Activated effector memory CD4-positive, alpha-beta T cell treated with Interleukin-2 at 50 U/mL for 16 hours (primary cell): ENCODE measurements around the gene ASB18.
"Not testable (repeated sequence)": the region's sequence is repeated elsewhere in the genome, so short reads cannot be mapped to it uniquely, and the experiment has no call there.

Experiments
- DNase-seq: peaks from one replicate; pipeline ENCODE4 v3.0.0-alpha.2; 2020

The ASB18 gene, protein sequence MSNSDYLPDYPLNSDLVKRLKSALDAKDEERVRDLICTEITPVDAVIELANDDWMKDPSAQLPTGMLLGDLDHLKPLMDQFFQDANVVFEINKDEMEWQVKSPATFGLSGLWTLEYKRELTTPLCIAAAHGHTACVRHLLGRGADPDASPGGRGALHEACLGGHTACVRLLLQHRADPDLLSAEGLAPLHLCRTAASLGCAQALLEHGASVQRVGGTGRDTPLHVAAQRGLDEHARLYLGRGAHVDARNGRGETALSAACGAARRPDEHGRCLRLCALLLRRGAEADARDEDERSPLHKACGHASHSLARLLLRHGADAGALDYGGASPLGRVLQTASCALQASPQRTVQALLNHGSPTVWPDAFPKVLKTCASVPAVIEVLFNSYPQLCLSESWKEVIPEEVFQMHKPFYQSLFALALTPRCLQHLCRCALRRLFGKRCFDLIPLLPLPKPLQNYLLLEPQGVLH

DNA sequence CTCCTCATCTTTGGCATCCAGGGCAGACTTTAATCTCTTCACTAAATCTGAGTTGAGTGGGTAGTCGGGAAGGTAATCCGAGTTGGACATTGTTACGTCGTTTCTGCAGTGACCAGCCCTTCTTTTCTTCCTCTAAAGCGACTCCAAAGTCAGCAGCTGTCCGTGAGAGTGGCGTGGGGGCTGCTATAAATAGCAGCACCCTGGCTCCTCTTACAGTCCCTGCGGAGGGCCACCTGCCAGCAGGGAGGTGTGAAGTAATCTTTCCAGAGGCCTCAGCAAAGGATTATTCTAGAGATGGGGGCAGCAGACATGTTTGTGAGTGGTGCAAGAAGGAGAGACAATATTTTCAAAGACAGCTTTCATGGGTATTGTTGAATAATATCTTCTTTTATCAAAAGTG lies at the start of gene ASB18:
Gene ASB18, minus strand, starts transcription at position 151 of the 400 bp plus-strand sequence. Its CDS starts 61 bp downstream, at position 90.
- DNase-seq = no peak

- no peak for DNase-seq
These were observed 47.1 kb upstream of the ASB18 start for GRCh38 chr2:236311286-236311685.

GRCh38 chr2:236309669-236310029 lies 45.4 kb upstream of the ASB18 start:
- DNase-seq = no peak

- no peak for DNase-seq
These were observed 44.9 kb upstream of the ASB18 start for GRCh38 chr2:236308855-236309668.

DNA sequence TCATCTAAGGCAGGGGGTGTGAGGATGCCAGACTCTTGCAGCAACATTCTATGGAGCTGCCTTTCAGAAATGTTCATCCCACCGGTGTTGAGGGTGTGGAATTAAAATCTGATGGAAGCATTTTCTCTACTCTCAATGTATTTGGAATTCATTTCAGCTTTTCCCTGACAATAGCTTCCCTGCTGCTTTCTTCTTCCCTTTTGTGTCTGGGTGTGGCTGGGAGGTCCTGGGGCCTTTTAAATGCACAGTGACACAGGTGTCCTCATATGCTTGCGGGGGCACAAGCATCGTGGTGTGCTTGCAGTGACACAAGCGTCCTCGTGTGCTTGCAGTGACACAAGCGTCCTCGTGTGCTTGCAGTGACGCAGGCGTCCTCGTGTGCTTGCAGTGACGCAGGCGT lies 43.4 kb upstream of the ASB18 start:
- DNase-seq = no peak

DNA sequence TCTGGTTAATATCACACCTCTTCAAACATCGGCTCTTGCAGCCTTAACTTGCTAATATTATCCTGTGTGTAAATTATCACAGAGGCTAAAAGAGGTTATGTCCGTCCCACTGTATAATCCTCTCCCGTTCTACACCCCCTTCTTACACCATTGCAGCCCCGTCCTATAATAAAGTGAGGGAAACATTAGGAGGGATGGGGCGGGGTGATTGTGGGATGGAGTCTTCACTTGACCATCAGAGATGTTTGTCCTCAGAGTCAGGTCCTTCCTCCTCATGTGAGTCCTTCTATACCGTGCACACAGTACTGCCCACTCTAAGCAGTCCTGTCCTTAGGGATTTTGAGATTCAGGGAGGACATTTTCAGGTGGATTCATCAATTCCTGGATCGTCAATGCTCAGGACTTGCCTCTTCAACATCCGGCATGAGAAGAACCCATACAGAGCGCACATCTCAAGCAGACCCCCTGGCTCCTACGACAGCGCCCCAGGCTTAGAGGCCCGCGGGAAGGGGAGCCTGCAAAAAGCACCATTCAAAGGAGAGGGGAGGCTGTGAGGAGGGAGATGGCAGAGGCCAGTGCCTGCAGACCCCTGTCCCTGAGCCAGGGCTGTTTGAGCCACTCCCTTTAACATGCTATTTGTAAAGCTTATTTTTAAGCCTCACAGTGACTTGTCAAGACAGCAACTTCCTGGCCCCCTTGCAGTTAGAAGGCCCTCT lies 42.8 kb upstream of the ASB18 start:
- no peak for DNase-seq

DNA sequence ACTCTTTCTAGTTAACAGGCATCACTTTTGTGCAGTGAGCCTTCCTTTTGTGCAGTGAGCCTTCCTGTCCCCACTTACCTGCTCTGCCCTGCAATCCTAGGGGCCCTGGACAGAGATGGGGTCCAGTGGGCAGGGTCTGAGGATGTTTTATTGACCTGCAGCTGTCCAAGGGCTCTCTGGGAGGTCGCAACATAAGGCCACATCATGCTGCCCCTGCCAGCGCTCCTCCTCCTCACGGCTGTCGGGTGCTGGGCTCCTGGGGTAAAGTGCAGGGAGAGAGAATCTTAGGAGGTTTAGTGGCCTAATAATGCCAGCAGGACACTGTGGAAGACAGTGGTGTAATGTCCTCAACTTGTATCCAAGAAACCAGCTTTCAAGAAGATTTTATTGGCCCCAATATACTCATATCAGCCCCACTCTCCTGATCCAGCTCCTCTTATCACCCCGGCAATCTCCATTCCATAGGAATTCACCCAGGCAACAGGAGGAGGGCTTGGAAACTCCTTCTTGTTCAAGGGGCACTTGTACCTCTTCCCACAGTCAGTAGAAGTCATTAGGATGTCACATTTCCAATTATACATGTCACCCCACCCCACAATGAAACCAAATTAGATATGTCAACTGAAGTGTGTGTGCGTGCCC lies 41.9 kb upstream of the ASB18 start:
- no peak for DNase-seq

GRCh38 chr2:236305531-236305930 lies 41.3 kb upstream of the ASB18 start:
- DNase-seq = no peak

GRCh38 chr2:236303935-236304334 lies 39.7 kb upstream of the ASB18 start:
- DNase-seq = no peak

GRCh38 chr2:236302555-236302954 lies 38.3 kb upstream of the ASB18 start:
- DNase-seq = no peak

- DNase-seq = no peak
These were observed 34.8 kb upstream of the ASB18 start for GRCh38 chr2:236298924-236299475.

- no peak for DNase-seq
These were observed 31.3 kb upstream of the ASB18 start for GRCh38 chr2:236295481-236295880.

GRCh38 chr2:236294647-236295046 lies 30.4 kb upstream of the ASB18 start:
- no peak for DNase-seq

- no peak for DNase-seq
These were observed 29.1 kb upstream of the ASB18 start for GRCh38 chr2:236293241-236293810.

- DNase-seq = no peak
These were observed 27.7 kb upstream of the ASB18 start for GRCh38 chr2:236291911-236292310.

GRCh38 chr2:236291476-236291875 lies 27.3 kb upstream of the ASB18 start:
- DNase-seq = no peak

DNA sequence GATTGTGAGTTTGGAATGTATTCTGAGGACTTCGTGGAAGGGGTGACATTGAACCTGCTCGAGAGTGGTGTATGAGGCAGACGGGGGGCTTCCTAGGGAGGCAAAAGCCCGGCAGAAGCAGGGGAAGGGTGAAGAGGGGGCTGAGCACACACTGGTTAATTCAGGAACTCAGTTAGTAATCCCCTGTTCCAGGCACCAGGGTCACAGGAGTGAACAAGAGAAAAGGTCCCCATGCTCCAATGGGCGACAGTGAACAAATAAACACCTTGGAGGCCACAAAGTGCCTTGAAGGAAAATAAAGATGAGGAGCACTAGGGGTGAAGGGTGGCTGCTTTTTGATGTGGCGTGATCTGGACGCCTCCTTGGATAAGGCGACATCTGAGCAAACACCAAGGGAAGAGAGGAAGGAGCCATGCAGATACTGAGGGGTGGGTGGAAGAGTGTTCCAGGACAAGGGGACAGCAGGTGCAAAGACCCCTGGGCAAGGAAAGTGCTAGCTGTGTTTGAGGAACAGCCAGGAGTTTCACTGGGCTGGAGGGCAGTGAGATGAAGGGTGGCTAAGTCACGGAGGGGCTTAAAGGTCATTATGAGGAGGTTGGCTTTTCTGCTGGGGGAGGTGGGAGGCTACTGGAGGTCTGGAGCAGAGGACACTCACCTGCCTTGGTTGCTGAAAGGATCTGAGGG lies 26.7 kb upstream of the ASB18 start:
- no peak for DNase-seq

- no peak for DNase-seq
These were observed 25.7 kb upstream of the ASB18 start for GRCh38 chr2:236289766-236290462.

DNA sequence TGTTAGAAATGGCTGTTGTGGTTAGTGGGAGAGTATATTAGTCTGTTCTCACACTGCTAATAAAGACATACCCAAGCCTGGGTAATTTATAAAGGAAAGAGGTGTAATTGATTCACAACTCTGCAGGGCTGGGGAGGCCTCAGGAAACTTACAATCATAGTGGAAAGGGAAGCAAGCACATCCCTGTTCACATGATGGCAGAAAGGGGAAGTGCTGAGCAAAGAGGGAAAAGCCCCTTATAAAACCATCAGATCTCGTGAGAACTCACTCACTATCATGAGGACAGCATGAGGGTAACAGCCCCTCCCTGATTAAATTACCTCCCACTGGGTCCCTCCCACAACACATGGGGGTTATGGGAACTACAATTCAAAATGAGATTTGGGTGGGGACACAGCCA lies 24.2 kb upstream of the ASB18 start:
- not testable (repeated sequence) for DNase-seq

DNA sequence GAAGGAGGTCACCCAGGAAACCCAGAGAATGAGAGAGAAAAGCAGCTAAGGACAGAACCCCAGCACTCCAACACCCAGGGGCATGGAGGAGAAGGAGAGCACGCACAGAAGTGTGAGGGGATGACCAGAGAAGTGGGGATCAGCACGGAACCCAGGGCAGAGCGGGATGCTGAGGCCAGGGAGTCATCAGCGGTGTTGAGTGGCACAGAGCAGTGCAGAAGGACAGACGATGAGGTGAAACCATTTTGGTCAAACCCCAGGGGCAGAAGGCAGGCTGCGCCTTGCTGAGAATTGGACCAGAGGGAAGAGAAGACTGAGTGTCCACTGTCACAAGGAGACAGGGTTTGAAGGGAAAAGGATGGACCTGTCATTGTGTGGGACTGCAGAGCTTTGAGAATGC lies 23.4 kb upstream of the ASB18 start:
- no peak for DNase-seq
